GM12872 (cell line): ENCODE results near the gene BACE1.

ENCODE experiments used
- TF ChIP-seq, protein P1 (sequence below): IDR thresholded peaks from 3 replicates; pipeline ENCODE4 v1.5.1; 2011; ENCODE audit warnings: low read depth, mild to moderate bottlenecking, low read length, moderate library complexity; ENCODE audit not compliant: insufficient read depth

BACE1 gene

DNA sequence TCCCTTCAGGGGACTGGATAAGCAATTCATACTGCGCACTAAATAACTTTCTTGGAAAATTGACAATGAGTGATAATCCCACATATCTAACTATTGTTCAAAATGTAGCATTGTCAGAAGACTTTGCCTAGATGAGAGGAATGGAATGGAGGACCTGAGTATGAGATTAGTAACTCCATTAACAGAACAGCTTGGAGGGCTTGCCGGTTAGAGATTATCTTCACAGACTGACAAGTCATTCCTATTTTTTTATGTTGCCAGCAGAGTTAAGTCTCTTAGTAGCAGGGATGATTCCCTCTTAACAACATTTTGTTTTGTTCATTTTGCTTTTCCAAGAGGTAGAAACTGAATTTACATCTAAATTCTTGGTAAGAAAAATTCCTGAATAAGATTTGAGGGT is 32.0 kb downstream of the BACE1 start:
- TF ChIP-seq, protein P1, sequence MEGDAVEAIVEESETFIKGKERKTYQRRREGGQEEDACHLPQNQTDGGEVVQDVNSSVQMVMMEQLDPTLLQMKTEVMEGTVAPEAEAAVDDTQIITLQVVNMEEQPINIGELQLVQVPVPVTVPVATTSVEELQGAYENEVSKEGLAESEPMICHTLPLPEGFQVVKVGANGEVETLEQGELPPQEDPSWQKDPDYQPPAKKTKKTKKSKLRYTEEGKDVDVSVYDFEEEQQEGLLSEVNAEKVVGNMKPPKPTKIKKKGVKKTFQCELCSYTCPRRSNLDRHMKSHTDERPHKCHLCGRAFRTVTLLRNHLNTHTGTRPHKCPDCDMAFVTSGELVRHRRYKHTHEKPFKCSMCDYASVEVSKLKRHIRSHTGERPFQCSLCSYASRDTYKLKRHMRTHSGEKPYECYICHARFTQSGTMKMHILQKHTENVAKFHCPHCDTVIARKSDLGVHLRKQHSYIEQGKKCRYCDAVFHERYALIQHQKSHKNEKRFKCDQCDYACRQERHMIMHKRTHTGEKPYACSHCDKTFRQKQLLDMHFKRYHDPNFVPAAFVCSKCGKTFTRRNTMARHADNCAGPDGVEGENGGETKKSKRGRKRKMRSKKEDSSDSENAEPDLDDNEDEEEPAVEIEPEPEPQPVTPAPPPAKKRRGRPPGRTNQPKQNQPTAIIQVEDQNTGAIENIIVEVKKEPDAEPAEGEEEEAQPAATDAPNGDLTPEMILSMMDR = no peak

DNA sequence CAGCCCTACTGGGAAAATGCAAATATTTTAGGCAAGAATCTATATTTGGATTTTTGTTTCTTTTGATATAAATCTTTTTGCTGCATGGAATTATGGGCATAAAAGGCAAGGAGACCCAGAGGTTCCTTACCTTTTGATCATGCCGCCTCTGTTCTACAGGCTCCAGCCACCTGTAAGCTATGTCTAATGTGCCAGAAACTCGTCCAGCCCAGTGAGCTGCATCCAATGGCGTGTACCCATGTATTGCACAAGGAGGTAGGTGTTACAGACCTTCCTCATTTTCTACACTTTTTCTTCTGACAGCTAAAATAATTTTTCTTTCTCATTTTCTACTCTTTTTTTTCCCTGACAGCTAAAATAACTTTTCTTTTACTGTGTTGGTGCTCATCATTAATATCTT is 33.1 kb downstream of the BACE1 start:
- TF ChIP-seq, protein P1 = no peak

DNA sequence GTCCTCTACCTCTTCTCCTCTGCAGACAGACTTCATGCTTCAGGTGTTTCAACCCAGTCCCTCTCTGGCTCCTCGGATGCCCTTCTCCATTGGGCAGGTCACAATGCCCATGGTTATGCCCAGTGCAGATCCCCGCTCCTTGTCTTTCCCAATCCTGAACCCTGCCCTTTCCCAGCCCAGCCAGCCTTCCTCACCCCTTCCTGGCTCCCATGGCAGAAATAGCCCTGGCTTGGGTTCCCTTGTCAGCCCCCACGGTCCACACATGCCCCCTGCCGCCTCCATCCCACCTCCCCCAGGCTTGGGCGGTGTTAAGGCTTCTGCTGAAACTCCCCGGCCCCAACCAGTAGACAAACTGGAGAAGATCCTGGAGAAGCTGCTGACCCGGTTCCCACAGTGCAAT is 34.2 kb downstream of the BACE1 start:
- TF ChIP-seq, protein P1 = no peak

DNA sequence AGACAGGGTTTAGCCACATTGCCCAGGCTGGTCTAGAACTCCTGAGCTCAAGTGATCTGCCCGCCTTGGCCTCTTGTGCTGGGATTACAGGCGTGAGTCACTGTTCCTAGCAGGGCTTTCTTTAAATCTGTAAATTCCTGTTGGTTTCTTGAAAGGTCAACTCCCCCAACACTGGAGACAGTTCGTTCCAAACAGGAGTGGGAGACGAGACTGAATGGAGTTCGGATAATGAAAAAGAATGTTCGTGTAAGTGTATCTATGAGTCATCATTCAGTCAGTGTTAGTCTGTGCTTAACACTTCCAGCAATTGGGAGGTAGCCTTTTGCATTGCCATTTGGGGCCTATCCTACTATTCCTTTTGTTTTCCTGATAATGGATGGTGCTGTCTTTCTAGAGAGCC is 34.9 kb downstream of the BACE1 start:
- TF ChIP-seq, protein P1 = no peak

DNA sequence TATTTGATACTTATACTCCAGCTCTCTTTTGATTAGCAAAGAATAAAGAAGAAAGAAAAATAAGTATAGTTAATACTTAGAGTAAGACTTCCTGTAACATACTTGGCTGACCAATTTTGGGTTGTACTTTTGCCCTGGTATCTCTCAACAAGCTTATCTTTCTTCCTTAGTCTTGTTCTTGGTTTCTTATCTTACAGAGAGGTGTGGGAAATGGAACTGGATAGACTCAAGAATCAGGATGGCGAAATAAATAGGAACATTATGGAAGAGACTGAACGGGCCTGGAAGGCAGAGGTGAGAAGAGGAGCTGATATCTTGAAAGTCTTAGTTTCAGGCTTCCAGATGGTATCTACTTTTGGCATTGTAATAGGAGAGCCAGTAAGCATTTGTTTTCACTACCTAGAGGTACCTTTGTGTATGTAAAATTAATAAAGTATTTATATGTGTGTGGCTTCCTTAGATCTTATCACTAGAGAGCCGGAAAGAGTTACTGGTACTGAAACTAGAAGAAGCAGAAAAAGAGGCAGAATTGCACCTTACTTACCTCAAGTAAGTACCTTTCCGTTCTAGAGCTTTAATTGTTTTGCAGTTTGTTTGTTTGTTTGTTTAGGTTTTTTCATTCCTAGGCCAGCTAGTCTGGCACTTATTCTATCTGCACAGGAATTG is 36.2 kb downstream of the BACE1 start:
- TF ChIP-seq, protein P1 = no peak

DNA sequence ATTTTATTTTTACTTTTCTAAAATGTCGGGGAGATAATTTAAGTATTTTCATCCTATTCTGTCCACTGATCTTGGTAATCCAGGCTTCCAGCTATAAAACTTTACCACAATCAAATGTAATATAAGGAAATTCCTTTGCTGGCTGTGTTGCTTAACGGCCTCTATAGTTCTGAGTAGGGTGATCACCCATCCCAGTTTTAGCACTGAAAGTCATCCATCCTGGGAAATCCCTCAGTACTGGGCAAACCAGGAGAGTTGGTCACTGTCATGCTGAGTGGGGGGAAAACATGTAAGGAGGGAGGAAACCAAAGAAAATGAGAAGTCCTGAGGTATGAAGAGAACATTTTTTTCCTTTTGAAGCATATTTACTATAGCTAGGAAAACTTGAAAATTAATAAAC is 37.7 kb downstream of the BACE1 start:
- TF ChIP-seq, protein P1 = no peak

DNA sequence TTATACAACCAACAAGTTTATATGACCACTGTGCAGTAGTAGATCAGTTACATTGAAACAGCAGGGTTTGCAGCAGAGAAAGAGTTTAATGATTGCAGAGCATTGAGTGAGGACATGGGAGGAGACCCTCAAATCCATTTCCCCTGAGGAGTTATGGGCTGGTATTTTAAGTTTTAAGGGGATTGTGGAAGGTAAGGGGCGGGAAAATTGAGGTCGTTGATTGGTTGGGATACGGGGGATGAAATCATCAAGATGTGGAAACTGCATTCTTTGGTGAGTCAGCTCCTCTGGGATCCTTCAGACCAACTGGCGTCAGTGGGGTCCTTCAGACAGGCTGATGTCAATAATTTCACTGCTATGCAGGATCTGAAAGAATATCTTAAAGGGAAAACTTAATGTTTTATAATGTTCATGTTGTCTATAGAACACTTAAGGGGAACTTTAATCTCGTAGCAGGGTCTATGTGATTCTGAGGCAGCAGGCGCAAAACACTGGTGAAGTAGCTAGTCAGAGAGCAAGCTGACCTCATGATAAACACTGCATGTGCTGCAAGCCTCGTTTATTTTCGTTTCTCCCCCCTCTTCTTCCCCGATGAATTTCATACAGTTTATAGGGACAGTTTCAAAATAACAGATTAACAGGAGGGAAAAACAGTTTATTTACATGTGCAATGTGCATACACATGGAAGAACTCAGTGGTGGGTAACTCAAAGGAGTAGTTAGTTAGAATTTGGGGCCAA is 42.3 kb downstream of the BACE1 start:
- TF ChIP-seq, protein P1 = no peak
